Astrocyte of the hippocampus (primary cell): Measurements from ENCODE around the gene SNX8.

Experiments
- DNase-seq: peaks from one replicate; pipeline ENCODE4 v3.0.0; 2011; ENCODE audit warnings: low read depth, low spot score

SNX8 gene

GRCh38 chr7:2205036-2205780 is 109.0 kb downstream of the SNX8 start:
- DNase-seq, result no peak

GRCh38 chr7:2204446-2204845 is 109.8 kb downstream of the SNX8 start:
- DNase-seq, result no peak

GRCh38 chr7:2203766-2204300 is 110.4 kb downstream of the SNX8 start:
- DNase-seq, result no peak

GRCh38 chr7:2202901-2203765 is 111.1 kb downstream of the SNX8 start:
- DNase-seq, result peak; percentile 46

- DNase-seq, result no peak
These were observed 111.9 kb downstream of the SNX8 start for GRCh38 chr7:2202361-2202761.
